ENCODE data around the gene GALR2.

Gene GALR2

DNA sequence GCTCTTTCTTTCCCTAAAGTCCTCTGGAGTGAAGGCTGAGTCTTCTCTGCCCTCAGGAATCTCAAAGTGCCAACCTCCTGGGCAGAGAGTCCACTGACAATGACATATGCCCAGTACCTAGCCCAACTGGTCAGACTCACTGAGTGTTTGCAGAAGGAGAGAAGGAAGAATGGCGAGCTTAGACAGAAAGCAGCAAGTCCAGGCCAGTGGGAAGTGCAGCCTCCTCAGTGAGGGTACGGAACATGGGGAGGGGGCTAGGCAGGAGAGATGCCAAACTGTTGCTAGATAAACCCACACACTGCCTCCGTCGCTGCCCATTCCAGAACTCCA, 28.3 kb downstream of the GALR2 start:
- DNase-seq = no peak

DNA sequence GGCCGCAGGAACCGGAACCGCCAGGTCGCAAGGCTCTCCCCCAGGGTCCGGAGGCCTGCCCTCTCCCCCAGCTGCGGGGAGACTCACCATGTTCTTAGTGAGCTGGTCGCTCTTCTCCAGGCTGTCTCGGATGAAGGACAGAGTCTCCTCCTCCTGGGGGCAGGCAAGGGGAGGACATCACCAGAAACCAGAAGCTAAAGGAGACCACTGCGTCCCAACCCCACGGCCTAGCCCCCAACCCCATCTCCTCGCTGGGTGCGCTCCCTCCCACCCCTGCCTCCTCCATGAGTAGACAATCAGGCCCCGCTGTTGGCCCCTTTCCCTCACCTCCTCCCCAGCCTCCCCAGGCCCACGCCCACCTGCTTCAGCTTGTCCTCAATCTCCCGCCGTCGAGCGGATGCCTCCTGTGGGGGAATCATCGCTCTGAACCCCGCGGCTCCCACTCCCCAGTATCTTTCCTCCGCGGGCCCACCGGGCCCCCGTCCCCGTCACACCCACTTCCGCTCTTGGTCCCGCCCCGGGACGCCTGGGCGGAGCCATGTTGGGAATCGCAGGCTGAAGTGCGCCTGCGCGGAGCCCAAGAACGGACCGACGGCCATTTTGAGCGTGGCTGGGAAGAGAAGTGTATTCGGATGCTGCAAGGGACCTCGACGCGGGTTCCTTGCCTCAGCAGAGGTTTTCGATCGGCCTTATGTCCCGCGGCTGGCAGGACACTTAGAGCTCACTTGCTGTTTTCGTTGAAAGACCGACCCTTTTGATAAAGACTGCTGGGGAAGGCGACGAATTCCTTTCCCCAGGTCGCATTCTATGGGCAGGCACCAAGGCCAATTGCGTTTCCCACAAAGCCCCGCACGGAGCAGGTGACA, 28.9 kb downstream of the GALR2 start, which contains the start of gene EXOC7:
Gene EXOC7, minus strand, starts transcription at position 514 of the 866 bp plus-strand sequence. Its CDS starts 95 bp downstream, at position 419.
- peak; percentile 87 for DNase-seq

- no peak for DNase-seq
These were observed 29.7 kb downstream of the GALR2 start for GRCh38 chr17:76104140-76104895.

DNA sequence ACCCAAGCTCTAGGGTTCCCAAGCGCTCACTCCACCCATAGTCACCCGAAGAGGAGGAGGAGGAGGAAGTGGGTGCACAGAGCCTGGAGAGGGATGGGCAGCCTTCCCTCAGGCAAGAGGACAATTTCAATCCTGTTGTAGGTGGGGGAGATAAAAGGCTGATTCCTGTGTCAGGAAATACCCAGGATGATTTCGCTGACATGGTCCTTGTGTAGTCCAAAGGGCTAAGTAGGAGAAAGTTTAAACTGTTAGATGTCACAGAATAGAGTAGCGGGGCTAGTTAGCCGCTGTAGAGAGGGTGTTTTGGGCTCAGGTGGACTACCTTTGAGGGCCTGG, 30.3 kb downstream of the GALR2 start:
- no peak for DNase-seq

- DNase-seq = no peak
These were observed 32.1 kb downstream of the GALR2 start for GRCh38 chr17:76106703-76107102.

DNA sequence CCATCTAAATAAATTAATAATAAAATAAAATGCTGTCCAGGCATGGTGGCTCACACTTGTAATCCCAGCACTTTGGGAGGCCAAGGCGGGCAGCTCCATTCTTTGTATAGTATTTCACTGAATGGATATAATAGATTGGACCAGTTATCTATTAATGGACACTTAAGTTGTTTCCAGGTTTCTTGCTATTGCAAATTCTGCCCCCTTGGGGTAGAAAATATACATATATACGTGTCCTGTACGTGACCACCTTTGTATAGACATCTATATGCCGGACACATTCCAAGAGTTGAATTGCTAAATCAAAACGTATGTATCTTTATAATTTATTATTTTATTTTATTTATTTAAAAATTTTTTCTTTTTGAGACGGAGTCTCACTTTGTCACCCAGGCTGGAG, 32.9 kb downstream of the GALR2 start:
- no peak for DNase-seq

DNA sequence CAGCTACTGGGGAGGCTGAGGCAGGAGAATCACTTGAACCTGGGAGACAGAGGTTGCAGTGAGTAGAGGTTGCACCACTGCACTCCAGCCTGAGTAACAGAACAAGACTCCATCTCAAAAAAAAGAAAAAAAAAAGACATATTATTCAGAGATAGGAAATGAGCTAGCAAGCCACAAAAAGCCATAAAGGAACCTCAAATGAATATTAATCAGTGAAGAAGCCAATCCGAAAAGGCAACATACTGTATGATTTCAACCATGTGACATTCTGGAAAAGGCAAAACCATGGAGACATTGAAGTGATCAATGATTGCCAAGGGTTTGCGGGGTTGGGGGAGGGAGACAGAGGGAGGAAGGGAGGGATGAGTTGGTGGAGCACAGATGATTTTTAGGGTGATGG, 37.4 kb downstream of the GALR2 start:
- DNase-seq = no peak

GRCh38 chr17:76115138-76115754, 40.7 kb downstream of the GALR2 start:
- no peak for DNase-seq

- DNase-seq = no peak
These were observed 45.1 kb downstream of the GALR2 start for GRCh38 chr17:76119409-76120371.

DNA sequence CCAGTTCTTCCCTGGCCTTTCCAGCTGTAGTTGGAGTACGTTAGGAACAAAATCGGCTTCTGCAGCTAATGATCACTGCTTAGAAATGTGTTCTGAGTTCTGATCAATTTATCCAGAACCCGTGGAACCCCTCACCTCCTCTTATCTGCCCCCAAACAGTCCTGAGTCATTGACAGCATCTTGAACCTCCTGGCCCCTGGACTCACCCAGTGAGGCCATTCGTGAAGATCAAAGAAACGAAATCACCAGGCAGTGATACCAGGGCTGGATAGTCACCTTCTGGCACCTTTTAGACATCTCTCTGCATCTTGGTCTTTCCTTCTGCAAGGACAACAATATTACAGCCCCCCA, 46.1 kb downstream of the GALR2 start:
- no peak for DNase-seq

- no peak for DNase-seq
These were observed 47.4 kb downstream of the GALR2 start for GRCh38 chr17:76121932-76122430.

GRCh38 chr17:76122431-76123190, 48.0 kb downstream of the GALR2 start:
- no peak for DNase-seq

DNA sequence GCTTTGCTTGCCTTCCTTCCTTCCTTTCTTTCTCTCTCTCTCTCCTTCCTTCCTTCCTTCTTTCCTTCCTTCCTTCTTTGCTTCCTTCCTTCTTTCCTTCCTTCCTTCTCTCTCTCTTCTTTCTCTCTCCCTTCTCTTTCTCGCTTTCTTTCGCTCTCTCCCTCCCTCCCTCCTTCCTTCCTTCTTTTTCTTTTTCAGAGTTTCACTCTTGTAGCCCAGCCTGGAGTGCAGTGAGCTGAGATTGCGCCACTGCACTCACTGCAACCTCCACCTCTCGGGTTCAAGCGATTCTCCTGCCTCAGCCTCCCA, 48.6 kb downstream of the GALR2 start:
- DNase-seq = no peak

DNA sequence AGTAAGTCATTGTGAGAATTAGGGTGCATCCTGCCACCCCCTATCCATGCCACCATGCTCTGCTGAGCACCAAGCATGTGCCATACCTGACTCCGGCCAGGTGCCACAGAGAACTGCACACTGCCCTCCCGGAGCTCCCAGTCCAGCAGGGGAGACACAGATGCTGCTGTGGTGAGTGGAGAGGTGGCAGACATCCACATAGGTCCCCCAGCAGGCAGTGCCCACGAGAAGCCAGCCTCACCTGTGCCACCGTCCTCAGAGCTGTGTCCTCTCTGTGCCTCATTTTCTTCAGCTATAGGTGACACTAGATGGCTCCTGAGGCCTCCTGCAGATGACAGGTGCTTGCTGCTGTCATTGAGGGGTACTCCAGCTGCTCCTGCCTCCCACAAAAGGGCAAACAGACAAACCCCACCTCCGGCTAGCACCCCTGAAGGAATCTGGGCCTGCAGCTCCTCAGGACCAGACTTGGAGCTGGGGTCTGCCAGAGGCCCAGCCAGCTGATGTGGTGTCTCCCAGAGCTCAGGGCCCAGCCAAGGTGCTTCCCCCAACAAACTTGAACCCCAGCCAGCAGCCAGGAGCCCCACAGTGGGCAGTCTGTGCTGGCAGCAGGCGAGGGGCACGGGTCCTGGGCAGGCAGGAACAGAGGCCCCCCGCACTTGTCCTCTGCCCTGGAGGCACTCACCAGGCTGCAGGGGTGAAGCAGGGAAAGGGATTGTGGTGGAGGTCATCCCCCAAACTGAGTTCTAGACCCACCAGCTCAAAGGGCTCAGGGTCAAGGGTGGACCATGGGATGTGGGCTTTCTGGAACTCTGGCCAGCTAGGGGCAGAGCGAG, 49.4 kb downstream of the GALR2 start:
- DNase-seq = no peak

DNA sequence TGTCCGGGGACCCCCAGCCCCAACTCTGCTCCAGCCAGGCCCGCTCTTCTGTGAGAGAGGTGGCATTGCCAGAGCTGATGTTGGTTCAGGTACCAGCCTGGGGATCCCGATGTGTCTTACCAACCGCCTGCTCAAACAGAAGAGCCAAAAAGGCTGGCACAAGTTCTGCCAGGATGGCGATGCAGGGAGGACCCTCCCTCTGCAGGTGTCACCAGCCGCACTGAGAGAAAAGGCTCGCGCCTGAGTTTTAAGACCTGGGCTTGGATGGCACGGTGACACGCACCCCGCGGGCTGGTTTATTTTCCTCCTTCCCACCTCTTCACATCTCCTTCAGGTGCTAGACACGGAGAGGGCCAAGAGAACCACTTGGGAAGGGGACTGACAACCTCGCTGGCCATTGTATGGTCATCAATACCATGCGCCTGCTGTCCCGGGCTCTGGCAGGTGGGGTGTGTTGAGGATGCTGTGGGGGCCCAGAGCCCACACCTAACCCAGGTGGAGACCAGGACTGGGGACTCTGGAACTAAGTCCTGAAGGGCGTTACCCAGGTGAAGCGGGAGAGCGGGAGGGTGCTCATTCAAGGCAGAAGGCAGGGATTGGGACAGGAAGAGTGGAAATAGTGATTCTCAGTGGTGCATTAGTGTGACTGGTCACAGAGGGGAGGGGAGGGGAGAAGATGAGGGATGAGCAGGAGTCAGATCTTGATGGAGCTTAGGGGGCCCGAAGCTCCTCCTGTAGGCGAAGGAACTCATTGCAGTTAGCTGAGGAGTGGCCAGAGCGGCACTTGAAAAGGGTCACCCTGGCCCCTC, 50.2 kb downstream of the GALR2 start:
- DNase-seq = no peak

DNA sequence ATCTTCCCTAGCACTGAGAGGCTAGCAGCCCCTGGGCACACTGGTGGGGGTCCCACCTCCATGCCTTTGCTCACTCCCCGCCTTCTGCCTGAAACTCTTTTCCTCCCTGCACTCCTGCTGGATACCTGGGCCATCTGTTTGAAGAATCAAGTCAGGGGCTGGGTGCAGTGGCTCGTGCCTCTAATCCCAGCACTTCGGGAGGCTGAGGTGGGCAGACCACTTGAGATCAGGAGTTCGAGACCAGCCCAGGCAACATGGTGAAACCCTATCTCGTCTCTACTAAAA, 50.8 kb downstream of the GALR2 start:
- no peak for DNase-seq

DNA sequence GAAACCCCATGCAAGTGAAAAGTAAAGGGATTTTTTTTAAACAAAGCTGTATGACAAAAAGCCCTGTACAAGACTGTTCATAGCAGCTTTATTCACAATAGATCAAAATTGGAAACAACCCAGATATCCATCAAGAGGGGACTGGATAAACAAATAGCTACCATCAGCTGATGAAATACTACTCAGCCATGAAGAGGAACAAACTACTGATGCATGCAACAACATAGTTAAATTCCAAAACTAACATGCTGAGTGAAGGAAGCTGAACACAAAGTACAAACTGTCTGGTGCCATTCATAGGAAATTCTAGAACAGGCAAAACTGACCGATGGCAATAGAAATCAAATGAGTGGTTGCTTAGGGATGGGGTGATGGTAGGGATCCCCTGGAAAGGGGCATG, 51.3 kb downstream of the GALR2 start:
- DNase-seq = no peak

All from GDM1 (cell line).